HG03066 (cell line): ENCODE measurements around the gene HSD3B7.
A peak's percentile ranks its signal among the peaks of the same experiment; 100 is the strongest.

Experiments
- ATAC-seq: cut with Tn5 transposase; IDR thresholded peaks from one replicate; pipeline ENCODE4 v1.9.1; 2021; ENCODE audit warnings: low read depth; ENCODE audit not compliant: unreplicated experiment

Gene HSD3B7

DNA sequence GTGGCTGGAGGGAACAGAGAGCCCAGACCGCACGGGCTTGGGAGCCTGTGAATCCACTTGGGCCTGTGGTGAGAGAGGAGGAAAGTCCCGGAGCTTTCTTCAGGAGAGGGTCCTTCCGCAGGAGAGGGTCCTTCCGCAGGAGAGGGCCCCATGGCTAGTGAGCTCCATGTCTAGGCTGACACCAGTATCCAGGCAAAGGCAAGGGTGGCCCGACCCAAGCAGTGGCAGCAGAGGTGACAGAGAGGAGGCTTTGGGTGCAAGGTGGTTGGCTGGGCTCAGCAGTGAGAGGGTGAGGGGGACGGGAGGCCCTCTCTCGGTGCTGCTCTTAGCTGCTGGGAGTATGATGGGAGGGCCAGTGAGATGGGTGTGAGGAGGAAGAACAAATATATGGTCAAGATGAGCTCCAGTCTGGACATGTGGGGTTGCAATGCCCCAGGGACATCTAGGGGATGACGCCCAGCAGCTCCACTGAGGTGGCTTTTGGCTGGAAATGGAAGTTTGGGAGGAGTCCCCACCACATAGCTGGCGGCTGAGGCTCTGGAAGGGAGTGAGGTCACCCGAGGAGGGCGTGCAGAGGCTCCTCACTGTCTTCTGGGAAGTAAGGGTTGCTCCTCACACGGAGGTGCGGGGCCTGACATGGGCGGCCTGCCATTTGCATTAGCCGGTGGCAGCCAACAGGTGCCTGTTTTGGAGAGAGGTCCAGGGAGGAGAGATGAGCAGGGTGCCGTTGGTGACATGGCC, 2.3 kb upstream of the HSD3B7 start:
- ATAC-seq, result no peak

DNA sequence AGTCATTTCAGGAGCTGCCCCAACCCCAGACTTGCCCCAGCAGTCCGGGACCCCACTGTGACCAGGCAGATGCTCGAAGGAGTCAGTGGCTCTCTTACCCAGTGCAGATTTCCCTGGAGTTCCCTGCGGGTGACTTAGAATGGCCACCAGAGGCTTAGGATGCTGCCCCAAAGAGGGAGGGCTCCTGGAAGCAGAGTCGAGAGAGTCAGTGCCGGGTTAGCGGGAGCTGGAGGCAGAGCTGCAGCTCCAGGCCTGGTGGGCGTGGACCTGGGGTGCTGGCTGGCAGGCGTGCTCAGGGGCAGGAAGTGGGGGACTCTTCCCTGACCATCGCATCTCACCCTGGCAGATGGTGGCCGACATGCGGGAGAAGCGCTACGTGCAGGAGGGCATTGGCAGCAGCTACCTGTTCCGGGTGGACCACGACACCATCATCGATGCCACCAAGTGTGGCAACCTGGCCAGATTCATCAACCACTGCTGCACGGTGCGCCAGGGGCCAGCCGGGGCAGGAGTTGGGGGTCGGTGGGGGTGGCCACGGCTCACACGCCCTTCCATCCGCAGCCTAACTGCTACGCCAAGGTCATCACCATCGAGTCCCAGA, 1.6 kb upstream of the HSD3B7 start:
- no peak for ATAC-seq

DNA sequence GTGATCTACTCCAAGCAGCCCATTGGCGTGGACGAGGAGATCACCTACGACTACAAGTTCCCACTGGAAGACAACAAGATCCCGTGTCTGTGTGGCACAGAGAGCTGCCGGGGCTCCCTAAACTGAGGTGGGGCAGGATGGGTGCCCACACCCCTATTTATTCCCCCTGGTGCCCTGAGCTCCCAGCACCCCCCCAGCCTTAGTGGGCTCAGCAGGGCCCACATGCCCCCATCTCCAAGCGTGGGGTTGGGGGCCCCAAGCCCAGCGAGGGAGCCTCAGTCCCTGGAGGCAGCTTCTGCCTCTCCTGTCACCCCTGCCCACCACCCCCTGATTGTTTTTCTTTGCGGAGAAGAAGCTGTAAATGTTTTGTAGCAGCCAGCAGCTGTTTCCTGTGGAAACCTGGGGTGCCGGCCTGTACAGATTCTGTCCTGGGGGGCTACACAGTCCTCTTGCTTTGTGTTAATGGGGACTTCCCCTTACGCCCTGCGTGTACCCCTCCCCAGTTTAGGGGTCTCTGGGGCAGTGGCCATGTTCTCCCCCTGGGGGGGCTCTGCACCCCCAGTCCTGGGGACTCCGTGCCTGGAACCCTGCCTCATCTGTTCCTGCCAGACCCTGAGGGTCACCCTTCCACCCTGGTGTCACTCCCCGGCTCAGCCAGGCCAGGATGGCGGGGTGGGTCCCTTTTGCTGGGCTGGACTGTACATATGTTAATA, 953 bp upstream of the HSD3B7 start:
- no peak for ATAC-seq

DNA sequence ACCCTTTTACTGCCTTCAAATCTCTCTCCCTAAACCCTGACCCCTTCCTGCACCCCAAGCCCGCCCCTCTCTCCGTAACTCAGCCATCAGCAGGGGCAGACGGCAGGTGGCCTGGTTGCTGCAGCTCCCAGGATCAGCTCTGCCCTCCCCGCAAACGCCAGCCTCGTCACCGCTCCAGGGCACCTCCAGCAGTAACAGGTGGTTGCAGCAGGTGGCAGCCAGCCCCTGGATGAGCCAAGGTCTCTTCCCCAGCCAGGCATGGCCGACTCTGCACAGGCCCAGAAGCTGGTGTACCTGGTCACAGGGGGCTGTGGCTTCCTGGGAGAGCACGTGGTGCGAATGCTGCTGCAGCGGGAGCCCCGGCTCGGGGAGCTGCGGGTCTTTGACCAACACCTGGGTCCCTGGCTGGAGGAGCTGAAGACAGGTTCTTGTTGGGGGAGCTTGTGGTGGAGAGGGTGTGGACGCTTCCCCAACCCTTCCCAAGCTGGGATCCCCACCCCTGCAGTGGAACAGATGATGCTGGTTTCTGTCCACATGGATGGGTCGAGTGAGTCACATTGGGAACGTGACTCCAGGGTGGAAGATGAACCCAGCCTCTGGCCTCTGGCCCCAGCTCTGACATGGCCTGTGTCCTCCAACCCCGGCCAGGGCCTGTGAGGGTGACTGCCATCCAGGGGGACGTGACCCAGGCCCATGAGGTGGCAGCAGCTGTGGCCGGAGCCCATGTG, 558 bp downstream of the HSD3B7 start:
- ATAC-seq, result no peak

DNA sequence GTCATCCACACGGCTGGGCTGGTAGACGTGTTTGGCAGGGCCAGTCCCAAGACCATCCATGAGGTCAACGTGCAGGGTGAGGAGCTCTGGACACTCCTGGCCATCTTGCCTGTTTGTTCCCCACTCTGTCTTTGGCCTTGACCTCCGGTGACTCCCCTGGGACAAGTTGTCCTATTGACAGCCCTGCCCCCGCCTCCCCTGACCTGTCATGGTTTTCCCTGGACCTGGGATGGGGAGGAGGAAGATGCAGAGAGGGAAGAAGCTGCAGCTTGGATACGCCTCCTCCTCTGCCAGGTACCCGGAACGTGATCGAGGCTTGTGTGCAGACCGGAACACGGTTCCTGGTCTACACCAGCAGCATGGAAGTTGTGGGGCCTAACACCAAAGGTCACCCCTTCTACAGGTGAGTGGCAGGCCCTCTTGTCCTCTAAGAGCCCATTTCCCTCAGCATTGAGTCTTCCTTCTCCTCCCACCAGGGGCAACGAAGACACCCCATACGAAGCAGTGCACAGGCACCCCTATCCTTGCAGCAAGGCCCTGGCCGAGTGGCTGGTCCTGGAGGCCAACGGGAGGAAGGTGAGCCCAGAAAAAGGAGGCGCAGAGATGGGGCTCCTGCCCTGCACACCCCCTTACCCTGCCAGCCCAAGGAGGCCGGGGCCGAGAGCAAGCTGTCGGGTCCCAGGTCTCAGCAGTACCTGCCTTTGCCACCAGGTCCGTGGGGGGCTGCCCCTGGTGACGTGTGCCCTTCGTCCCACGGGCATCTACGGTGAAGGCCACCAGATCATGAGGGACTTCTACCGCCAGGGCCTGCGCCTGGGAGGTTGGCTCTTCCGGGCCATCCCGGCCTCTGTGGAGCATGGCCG, 1.4 kb downstream of the HSD3B7 start:
- no peak for ATAC-seq

DNA sequence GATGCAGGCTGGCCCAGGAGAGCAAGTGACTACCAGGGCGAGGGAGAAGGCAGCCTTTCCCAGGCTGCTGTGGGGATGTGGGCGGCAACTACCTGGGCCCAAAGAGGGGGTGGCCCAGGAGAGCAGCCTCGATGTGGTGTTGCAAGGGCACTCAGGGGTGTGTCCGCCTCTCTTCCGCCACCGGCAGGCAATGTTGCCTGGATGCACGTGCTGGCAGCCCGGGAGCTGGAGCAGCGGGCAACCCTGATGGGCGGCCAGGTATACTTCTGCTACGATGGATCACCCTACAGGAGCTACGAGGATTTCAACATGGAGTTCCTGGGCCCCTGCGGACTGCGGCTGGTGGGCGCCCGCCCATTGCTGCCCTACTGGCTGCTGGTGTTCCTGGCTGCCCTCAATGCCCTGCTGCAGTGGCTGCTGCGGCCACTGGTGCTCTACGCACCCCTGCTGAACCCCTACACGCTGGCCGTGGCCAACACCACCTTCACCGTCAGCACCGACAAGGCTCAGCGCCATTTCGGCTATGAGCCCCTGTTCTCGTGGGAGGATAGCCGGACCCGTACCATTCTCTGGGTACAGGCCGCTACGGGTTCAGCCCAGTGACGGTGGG, 2.7 kb downstream of the HSD3B7 start:
- ATAC-seq, result no peak

DNA sequence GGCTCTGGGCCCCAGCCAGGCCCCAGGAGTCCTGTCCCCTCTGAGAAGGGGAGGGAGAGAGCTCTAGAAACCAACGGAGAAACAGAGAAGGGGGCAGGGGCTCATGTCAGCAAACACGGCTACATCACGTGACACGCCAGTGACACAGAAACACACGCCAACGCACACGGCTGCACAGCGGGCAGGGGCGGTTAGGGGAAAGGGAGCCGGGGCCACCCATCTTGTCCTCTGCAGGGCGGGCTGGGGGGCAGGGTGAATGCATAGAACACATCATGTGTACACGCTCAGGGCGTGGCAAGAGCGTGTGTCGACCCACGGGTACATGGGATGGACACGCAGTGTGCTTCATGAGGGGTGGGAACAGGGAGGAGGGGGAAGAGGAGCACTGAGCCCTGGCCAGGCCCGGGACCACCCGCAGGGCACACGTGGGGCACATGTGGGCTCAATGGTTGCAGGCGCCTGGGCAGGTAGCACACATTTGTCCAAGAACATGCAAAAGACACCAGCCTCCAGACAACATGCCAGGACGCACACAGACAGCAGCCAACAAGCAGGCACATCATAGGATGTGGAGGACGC, 4.6 kb downstream of the HSD3B7 start:
- ATAC-seq, result no peak

DNA sequence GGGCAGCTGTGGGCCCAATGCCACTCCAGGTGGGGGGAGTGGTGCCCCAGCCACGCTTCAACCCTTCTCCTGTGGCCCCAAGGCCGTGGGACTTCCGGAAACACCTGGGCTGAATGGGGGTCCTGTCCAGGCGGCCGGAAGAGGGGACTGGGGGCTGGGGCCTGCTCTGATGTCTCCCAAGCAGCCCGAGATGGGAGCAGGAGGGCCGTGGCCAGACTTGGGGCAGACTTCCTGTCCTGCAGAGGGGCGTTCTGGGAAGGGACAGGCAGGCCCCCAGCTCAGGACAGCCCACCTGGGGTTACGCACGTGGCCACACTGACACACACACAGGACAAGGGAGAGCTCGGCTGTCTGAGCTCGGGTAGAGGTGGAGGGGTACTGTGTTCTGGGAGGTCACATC, 5.1 kb downstream of the HSD3B7 start:
- no peak for ATAC-seq

DNA sequence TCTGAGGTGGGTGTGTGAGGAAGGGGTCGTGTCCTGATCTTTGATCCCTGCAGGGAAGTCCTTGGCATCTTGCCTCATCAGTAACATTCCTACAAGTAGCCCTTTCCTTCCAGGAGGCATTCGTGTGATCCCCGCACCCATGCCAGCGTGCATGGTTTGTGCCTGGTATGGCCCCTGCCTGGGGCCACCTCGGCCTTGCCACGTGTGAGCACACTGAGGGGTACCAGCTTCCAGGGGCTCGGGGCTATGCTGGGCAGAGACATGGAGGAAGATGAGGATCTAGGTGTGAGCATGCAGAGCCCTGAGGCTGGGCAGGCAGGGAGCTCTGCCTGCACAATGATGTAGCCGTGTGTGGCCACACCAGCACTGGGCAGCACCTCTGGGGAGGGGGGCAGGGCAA, 6.0 kb downstream of the HSD3B7 start:
- no peak for ATAC-seq

DNA sequence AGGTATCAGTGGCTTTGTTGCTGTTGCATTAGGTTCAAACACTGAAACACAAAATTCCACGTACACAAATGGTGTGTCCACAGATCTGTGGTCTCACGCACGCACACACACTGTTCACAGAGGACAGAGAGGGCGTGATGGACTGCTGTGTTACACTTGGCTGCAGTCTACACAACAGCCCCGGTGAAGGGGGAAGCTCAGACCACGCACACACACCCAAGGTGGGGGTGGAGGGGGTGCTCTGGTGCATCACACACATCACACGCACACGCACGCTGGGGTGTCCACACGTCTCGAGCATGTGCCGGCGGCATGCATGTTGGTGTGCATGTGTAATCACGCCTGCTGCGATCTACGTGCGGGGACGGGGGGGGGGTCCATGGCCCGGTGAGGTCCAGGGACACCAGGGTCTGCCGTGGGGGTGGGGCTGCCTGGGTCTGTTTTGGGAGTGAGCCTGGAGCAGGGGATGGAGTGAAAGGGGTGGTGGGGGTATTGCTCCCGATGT, 7.3 kb downstream of the HSD3B7 start:
- no peak for ATAC-seq

DNA sequence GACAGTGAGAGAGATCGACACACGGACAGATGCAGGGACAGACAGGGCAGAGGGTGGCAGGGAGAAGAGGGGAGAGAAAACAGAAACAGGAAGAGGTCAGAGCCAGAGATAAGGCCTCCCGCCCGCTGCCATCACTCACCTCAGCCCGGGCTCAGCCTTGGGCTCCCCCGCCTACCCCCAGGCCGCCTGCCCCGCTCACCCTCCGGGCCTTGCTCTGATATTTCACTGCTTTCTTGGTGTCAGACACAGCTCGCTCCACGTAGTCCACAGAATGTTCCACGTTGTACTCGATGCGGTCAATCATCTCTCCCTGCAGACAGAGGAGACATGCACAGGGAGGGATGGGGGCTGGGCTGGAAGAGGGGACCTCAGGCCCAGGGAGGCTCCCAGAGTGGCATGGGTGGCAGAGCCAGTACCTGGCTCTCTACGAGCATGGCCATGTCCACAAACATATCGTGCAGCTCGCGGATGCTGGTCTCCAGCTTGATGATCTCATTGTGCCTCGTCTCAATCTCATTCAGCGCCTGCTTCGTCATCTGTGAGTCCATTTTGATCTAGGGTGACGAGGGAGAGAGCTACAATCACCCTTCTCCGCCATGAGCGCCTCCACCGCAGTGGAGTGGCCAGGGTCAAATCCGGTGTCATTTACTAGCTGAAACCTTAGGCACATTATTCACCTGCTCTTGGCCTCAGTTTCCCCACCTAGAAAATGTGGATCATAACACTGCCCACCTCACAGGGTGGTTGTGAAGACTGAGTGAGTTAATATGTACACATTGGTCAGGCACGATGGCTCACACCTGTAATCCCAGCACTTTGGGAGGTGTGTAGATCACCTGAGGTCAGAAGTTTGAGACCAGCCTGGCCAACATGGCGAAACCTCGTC, 8.2 kb downstream of the HSD3B7 start:
- no peak for ATAC-seq

DNA sequence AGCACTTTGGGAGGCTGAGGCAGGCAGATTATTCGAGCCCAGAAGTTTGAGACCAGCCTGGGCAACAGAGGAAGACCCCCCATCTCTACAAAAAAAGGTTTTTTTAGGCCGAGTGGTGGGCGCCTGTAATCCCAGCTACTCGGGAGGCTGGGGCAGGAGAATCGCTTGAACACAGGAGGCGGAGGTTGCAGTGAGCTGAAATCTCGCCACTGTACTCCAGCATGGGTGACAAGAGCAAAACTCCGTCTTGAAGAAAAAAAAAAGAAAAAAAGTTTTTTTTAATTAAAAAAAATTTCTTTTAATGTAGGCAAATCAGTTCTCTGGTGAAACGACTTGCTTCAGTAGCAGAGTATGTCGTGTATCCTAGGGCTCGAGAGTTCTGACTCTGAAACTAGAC, 10.9 kb downstream of the HSD3B7 start:
- no peak for ATAC-seq

DNA sequence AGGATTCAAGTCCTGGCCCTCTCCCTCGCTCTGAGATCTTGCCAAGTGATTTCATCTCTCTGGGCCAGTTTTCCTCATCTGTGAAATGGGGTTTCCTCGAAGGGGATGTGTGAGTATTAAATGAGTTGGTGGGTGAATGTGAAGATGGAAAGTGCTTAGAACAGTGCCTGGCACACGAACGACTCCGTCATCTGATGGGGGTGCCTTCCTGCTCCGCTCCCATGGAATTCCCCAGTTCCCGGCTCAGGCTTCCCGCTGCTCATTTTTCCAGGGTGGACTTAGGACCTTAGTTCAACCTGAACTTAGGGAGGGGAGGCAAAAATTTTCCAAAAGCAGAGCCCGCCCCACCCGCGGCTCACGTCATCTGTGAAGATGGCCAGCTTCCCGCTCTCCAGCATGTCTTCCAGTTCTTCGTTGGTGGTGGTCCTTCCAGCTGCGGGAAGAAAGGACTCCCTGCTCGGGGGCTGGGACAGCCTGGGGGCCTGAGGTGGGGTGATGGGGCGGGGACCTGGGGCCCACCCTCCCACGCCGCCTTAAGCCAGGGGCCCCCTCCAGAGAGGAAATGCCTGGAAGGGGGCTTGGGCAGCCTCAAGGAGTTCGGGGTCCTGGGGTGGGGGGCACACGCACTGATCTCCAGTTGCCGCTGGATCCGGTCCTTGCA, 11.4 kb downstream of the HSD3B7 start:
- ATAC-seq, result no peak

DNA sequence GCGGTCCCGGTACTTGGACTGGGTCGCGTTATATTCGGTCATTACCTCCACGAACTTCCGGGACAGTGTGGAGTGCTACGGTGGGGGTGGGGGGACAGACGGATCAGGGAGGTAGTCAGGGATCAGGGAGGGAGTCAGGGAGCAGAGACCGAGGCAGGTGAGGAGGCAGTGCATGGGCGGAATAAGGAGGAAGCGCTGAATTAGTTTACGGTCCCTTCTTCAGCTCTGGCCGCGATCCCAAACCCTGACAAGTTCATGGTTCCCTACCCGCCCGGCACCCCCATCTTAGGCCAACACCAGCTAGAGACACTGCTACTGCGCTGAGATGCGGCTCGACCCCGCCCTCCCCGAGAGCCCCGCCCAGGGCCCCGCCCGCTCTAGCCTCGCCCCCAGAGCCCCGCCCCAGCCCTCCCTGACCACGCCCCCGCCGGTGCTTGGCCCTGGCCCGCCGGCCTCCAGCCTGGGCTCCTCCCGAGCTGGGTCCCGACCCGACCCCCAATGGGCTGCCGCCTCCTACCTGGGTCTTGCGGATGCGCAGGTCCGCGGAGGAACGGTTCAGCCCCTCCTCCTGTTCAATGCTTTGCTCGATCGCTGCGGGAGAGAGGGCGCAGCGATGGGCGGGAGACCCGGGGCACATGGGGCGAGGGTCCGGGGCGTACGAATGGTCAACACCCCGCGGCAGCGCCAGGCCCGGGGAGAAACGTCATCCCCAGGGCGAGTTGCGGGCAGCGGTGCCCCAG, 12.1 kb downstream of the HSD3B7 start:
- peak; percentile 94 for ATAC-seq

DNA sequence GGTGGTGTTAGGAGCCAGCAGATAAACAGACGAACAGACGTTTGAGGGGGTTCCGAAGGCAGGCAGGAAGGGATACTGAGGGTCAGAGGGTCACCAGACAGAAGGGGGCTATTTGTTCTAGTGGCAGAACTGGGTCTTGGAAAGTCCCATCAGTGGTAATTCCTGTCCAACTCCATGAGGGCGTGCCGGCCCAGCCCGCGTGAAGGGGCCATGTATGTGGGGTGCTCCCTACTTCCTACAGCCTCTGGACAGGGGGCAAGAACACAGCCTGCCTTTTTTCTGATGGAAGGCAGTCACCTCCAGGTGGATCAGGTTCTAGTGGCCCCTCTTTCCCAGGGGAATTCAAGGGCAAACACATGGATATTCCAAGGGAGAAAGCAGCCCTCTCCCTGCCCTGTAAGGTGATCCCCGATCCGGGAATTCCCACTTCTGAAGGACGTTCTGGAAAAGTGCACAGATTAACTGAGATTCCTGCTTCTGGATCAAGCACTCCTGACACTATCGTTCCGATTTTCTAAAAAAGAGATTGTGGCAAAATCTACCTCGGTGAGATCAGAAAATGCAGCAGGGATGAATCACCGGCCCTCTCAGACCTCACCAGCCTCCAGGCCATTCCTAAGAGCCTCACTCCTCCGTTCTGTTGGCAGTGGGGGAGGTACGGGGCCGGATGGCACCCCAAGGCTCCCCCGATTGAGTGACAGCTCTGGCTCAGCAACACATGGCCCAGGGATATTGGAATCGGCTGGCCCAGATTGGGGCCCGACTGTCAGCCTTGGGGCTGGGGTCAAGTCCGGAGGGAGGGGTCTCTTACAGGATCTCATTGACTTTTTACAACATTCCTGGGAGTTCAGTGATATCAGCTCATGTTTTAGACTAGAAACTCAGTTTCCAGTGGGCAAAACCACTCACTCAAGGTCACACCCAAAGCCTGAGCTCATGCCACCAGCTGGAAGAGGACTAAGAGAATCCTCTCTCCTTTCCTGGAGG, 13.0 kb downstream of the HSD3B7 start:
- ATAC-seq, result no peak
